Measurements from ENCODE around the gene MAST4.

The MAST4 gene

DNA sequence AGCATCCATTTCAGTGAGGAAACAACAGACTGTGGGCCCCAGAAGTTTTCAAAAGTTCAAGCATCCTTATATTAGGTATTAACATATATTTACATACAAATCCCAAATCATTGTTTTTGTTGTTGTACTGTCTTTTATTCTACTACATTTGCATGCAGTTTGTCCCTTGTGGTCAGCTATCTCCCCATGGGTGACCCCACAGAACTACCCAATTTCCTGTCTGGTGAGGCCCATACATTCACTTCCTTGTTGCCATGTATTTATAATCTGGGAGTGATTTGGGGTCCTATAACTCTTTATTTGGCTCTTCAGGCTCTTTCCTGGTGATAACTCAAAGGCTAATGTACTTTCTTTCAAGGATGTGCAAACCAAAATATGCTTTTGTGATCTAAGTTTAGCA lies 603.7 kb downstream of the MAST4 start:
- no peak for DNase-seq (ENCODE audit: low read depth)
- no peak overlapping the region for H3K4me3 ChIP-seq (ENCODE audit: control insufficient read depth, low read depth, low read length)
- TF ChIP-seq, protein P1, sequence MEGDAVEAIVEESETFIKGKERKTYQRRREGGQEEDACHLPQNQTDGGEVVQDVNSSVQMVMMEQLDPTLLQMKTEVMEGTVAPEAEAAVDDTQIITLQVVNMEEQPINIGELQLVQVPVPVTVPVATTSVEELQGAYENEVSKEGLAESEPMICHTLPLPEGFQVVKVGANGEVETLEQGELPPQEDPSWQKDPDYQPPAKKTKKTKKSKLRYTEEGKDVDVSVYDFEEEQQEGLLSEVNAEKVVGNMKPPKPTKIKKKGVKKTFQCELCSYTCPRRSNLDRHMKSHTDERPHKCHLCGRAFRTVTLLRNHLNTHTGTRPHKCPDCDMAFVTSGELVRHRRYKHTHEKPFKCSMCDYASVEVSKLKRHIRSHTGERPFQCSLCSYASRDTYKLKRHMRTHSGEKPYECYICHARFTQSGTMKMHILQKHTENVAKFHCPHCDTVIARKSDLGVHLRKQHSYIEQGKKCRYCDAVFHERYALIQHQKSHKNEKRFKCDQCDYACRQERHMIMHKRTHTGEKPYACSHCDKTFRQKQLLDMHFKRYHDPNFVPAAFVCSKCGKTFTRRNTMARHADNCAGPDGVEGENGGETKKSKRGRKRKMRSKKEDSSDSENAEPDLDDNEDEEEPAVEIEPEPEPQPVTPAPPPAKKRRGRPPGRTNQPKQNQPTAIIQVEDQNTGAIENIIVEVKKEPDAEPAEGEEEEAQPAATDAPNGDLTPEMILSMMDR (conservative IDR thresholded peaks at IDR 0.05; ENCODE audit: control insufficient read depth, insufficient read depth, low read depth, low read length), result no peak

DNA sequence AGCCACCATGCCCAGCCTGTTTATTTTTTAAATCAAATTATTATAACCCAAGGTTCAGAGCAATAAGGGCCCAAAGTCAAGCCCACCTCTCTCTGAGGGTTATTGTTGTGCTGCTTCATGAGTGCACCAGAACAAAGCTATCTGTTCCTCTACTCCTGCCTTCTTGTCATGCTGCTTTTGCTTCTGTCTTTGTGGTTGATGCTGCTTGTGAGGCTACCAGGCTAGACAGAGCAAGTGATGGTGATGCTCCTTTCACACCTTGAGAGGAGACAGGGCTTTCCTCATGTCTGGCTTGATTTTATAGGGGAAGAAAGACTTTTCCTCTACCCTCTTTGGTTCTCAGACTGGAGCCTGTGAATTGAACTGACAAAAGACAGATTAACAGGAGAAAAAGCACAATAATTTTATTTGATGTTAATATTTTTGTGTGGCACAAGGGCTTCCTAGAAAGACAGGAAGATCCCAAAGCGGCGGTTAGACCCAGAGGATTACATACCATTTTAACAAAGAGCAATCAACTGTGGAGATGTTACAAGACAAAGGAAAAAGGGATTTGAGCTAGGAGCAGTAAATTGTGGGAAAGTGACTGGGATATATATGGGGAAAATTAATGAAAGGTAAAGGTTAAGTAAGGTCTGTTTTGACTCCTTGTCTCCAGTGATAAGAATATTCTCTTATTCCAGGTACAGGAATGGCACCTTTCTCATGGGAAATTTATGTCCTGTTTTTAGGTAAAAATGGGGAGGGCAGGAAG lies 604.8 kb downstream of the MAST4 start:
- DNase-seq (ENCODE audit: low read depth), result no peak
- no peak overlapping the region for H3K4me3 ChIP-seq (ENCODE audit: control insufficient read depth, low read depth, low read length)
- TF ChIP-seq, protein P1 (conservative IDR thresholded peaks at IDR 0.05; ENCODE audit: control insufficient read depth, insufficient read depth, low read depth, low read length), result no peak

DNA sequence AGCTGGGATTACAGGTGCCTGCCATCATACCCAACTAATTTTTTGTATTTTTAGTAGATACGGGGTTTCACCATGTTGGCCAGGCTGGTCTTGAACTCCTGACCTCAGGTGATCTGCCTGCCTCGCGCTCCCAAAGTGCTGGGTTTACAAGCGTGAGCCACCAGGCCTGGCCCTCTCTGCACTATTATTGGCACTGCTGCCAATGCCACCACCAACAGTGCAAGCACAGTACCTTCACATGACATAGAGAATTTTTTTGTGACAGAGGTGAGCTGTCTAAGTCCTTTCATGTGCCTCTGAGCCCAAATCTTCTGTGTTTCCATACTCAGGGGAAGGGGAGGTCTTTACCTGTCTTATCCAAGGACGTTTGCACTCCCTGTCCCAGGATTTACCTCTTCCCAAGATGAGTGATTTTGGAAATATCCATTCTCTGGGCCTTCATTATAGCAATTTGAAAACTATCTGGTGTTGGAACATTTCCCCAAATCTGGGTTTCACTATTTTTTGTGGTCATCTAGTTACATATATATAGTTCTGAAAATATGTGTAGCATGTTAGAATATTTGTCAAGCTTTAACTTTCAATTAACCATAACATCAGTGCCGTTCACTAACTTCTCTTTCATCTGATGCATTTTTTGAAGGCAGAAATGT lies 605.8 kb downstream of the MAST4 start:
- TF ChIP-seq, protein P1 (conservative IDR thresholded peaks at IDR 0.05; ENCODE audit: control insufficient read depth, insufficient read depth, low read depth, low read length), result no peak
- no peak for DNase-seq (ENCODE audit: low read depth)
- no peak overlapping the region for H3K4me3 ChIP-seq (ENCODE audit: control insufficient read depth, low read depth, low read length)

DNA sequence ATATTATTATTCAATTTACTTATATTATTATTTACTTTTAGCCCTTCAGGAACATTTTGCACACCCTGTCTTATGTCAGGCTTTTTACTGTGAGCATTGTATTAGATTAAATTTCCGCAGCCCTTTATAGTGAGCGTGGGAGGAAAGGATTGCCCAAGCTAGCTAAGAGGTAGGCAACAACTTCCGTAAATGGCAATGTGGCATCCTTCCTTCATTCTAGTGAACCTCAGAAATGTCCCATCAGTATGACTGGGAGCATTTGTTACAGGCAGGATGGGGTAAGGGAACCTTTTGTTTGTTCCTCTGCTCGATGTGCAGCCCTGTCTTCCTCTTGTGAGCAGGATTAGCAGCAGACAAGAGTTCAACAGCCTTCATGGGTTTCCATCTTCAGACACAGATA lies 606.6 kb downstream of the MAST4 start:
- DNase-seq (ENCODE audit: low read depth), result no peak
- TF ChIP-seq, protein P1 (conservative IDR thresholded peaks at IDR 0.05; ENCODE audit: control insufficient read depth, insufficient read depth, low read depth, low read length), result no peak
- no peak overlapping the region for H3K4me3 ChIP-seq (ENCODE audit: control insufficient read depth, low read depth, low read length)

DNA sequence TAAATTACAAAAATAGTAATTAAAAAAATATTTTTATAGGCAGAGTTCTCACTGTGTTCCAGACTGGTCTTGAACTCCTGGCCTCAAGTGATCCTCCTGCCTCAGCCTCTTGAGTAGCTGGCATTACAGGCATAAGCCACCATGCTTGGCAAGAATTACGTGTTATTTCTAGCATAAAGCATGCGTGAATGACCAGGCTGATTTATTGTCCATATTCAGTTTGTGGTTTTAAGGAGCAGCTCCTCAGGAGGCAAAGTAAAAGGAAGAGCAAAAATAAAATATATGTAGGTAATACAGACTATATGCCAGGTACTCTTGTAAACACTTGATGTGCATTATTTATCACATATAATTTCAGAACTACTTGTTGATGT lies 607.5 kb downstream of the MAST4 start:
- H3K4me3 ChIP-seq (ENCODE audit: control insufficient read depth, low read depth, low read length), result no peak overlapping the region
- TF ChIP-seq, protein P1 (conservative IDR thresholded peaks at IDR 0.05; ENCODE audit: control insufficient read depth, insufficient read depth, low read depth, low read length), result no peak
- peak; percentile 20 for DNase-seq (ENCODE audit: low read depth)

DNA sequence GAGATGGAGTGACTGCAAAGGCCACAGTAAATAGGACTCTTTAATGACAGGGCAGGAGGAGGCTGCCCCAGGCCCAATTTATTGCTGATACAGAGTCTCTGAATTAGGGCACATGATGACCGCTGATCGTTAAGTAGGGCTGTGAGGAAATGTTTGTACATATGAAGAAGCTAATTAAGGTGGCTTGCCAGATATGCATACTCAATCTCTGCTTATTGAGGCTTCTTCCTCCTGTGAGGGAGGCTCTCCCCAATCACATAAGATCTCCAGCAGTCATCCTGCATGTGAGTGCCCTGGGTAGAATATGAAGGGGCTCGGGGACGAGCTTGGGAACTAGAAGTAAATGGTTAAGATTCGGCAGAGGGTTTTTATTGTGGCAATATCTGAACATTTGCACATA lies 608.6 kb downstream of the MAST4 start:
- TF ChIP-seq, protein P1 (conservative IDR thresholded peaks at IDR 0.05; ENCODE audit: control insufficient read depth, insufficient read depth, low read depth, low read length), result no peak
- no peak overlapping the region for H3K4me3 ChIP-seq (ENCODE audit: control insufficient read depth, low read depth, low read length)
- DNase-seq (ENCODE audit: low read depth), result no peak
